GM18858 (cell line): Measurements from ENCODE around the gene FASTK.
A peak's percentile ranks its signal among the peaks of the same experiment; 100 is the strongest.

ENCODE experiments used
- ATAC-seq: cut with Tn5 transposase; IDR thresholded peaks from one replicate; pipeline ENCODE4 v1.9.1; 2021; ENCODE audit not compliant: unreplicated experiment

FASTK gene

DNA sequence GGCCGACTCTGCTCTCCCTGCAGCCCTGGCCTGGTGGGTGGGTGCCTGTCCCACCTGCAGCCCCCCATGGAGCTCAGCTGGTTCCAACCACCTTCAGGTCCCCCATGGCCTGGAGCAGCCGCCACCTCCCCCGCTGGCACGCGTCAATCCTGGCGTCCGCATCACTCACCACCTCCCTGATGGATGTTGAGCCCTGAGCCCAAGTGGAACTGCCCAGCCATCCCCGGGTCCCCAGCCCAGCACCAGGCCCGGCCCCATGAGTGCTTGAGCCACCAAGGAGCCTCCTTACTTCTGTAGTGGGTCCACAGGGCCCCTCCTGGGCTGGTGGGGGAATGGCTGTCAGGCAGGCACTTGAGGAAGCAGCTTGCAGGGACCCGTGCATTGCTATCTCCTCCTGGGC is 20.3 kb upstream of the FASTK start:
- no peak for ATAC-seq

DNA sequence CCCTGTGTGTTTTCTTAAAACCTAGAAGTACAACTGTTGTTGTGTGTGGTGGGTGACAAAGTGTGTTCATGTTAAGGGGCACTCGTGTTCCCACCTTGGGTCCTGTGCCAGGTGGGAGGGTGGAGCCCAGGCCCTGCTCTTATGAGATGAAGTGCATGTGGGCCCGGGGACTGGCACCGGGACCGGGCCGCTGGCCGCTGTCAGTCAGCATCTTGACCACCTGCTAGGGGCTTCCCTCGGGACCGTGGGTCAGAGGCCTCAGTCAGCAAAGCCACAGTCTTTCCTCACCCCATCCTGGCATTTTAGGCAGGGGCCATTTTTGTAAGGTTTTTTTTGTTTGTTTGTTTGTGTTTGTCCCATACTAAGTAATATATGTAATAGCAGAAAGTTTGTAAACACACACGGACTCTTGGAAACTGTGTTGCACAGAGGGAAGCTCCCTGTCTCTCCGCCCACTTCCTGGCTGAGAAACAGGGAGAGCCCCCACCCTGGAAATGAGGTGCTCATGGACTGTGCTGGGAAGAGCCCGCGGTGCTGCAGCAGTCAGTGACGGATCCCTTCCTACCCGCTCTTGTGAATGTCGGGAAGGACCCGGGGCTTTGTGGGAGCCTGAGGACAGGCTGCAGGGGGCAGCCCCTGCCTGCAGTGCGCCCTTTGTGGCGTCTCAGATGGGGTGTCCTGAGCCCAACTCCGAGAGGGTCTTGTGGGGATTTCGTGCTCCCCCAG is 19.0 kb upstream of the FASTK start:
- no peak for ATAC-seq

DNA sequence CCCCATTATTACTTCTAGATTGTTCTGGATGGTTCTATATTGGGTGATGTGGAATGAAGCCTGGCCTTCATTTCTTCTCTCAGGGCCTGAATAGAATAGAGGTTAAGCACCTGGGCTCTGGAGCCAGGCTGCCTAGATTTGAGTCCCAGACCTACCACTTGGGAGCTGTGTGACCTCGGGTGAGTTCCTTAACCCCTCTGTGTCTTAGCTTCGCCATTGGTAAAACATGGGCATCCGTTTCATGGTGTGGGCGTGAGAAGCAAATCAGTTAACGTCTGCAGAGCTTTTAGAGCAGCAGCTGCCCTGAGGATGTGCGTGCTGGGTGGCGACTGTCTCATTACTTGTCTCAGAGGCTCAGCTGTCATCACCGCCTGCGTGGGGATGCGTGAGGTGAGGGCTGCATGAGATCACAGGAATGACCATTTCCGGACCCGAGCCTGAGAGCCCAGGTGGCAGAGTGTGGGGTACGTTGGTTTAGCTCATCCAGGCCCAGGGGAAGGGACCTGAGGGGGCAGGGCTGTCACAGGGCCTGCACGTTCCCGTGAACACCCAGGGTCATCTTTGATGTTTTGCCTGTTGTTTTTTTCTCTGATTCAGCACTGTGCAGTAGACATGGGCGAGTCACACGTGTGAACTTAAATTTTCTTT is 15.3 kb upstream of the FASTK start:
- no peak for ATAC-seq

DNA sequence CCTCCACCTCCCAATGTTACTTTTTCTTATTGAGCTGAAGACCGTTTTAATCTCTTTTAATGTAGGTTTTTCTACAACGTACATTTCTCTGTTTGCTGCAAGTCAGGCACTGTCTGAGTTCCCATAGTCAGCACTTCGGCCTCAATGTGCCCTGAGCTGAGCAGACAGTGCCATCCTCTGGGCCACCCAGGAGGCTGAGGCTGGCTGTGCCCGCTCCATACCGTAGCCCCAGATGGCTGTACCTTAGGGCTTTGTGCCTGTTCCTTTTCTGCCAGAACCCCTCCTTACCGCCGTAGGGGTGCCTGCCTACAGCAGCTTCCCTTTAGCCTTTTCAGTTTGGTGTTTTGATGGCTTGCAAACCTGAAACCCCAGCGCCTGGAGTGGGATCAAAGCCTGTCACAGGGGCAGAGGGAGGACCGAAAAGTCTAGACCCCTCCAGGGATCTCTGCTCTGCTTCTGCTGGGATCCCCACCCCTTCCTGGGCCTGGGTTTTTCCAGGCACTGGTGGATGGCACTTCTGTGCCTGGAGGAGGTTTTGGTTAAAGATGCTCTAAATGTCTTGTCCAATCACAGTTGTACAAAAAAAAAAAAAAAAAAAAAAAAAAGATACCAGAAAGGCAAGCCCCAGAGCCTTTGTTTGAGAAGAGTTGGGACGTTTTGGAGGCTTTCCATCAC is 14.7 kb upstream of the FASTK start:
- no peak for ATAC-seq

DNA sequence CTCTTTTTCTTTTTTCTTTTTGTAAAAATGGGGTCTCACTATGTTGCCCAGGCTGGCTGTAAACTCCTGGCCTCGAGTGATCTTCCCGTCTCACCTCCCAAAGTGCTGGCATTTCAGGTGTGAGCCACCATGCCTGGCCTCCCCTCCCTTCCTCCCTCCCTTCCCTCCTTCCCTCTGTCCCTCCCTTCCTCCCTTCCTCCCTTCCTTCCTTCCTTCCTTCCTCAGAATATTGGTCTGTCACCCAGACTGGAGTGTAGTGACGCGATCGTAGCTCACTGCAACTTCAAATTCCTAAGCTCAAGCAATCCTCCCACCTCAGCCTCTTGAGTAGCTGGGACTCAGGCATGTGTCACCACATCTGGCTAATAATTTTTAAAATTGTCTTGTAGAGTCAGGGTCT is 14.1 kb upstream of the FASTK start:
- no peak for ATAC-seq

DNA sequence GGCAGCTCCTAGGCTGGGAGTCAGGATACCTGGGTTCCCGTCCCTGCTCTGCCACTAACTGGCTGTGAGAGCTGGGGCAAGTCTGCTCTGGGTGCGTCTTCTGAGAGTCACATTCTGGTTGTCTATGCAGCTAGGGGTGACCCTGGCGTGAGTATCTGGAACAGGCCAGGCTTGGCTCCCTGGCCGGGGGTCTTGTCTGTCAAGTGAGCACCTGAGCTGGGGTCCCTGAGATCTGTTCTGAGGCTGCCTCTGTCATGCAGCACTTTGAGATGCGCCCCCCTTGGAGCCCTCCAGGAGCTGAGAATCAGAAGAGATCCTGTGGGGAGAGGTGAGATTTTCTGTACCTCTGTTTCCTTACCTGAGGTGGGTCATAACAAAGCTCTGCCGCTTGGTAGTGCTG is 13.1 kb upstream of the FASTK start:
- no peak for ATAC-seq

DNA sequence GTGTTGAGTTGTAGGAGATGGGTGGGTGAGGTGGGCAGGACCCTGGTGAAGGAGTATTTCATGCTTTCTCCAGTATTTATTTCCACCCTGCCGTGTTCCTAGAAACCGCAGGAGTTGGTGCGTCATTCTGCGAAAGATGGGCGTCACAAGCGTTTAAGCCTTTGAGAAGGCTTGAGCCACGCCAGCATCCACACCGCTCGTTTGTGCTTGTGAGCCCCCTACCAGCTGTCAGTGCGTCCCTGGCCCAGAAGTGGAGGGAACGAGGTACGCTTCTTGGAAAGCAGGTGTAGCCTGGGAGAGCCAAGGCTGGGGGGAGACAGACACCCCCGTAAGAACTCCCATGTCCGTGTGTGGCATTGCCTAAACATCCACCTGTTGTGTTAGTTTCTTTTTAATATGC is 11.4 kb upstream of the FASTK start:
- no peak for ATAC-seq

DNA sequence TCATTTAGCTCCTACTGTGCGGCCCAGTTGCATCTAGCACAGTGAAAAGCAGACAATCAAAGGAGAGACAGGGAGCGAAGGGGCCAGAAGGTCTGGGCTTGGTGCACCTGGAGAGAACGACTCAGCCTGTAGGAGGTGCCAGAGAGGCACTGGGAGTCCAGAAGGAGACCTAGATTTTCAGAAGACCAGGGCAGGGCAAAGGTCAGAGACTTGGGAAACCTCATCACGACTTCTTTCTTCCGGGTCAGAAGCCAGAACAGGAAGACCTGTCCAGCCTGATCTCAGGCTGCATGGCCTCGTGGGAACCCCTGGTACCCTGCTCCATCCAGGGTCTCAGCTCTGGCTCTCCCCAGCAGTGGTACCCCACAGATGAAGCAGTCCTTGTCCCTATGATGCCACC is 10.8 kb upstream of the FASTK start:
- ATAC-seq: no peak

DNA sequence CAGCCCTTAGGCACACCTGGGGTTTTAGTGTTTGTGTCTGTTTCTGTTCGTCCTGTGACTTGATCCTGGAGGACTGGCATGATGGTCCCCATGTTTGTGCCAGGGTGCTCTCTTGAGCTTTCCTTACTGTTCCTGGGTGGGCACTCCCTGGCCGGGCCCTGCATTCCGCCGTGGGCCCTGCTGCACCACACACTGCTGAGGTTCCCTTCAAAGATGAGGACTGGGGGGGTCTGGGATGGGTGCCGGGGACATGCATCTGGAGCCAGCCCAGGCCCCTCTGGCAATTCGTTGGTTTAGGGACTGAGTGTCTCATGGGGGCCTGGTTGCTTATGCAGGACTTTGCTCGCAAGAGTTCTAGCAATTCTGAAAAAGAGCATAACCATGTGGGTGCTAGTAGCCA is 10.4 kb upstream of the FASTK start:
- ATAC-seq: no peak

DNA sequence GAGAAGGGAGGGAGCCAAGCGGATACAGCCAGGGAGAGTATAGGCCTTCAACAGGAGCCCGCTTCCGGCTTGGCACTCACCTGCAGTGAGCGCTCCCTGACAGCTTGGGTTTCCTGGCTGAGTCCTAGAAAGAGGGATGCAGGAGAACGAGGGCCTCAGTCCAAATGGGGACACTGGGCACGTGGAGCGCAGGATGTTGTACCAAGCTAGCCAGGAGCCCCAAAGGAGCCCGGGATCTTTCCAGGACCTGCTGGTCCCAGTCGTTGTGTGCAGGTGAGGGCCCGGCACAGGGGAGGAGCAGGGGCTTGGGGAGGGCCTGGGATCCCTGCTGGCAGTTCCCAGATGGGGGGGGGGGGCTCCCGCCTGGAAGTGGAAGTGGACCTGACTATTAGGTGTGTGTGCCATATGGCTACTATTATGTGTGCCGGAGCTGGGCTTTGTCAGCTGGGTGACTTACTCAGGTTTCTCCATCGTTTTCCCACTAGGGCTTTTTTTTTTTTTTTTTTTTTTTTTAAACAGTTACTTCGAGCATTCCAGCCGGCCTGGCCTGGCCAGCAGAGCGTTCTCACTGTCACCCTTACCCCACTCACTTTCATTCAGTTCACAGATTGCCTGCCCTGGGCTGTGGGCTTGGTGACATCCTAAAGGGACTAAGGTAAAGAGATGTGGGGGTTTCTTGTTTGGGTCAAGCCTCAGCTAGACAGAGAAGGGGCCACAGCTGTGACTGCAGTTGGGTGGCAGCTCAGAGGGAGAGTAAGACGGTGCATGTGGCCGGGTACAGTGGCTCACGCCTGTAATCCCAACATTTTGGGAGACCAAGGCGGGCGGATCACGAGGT is 9.5 kb upstream of the FASTK start:
- ATAC-seq: no peak

DNA sequence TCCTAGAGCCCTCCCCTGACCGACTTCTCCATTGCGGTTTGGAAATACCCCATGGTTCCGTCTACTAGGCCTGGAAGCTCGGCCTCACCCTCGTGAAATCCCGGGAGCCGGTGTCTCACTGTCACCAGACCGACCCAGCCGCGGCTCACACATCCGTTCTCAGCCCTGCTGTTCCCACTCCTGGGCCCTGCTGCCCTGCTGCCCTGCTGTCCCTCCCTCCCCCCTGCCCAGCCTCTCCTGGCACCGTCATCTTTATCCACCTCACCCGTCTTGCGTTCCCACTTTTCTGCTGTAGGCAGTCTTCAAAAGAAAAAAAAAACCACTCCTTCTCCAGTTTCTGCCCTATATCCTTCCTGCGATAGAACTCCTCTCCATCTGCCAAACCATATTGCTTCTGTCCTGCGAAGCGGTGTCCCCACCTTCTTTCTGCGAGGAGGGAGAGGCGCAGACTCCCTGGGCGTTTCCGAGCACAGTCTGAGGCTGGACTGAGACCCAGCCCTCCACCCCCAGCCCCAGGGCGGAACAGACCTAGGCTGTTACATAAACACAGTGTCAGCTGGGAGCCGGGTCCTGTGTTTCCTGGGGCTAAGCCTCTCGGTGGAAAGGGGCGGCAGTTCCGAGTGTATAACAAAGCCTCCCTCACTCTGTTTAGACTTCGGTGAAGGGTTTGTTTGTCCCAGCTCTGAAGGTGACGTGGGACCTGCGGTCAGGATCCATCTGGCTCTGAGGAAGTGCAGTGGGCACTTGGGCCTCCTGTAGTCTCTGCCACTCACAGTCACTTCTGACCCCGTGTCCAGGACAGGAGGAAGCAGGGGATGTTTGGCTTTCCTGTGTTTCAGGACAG is 8.5 kb upstream of the FASTK start:
- ATAC-seq: no peak

DNA sequence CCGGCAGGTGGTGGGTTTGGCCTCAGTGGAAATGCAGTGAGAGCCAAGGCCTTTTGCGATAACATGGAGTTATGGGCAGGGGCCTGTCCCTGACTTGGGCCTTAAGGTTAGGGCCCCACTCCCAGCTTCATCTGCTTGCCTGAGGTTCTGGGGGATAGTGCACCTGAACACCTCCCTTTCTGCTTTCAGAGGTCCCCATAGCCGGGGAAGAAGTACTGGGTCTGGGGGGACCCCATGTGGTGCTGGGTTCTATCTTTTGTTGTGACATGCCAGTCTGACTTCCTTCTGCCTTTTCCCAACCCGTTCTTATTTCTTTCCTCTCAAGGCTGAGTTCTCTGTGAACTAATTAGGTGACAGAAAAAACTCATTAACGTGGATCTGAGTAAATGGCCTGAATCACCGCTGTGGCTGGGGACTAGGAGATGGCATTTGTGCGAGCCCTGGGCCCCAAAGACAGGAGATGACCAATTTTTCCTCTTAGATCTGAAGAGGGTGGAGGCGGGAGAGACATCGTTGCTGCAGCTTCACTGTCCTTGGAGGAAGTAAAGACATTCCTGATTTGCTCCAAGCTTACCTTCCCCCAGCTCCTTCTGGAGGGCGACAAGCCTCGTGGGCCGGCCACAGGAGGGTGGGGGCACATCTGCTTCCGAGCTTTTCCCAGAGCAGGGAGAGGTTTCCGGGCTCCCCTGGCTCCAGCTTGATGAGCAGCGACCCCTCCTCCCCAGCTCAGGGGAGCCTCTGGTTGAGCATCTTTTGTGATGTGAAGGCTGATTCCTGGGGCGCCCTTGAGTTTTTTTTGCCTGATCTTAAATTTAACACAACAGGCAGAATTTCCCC is 7.6 kb upstream of the FASTK start:
- ATAC-seq: no peak

DNA sequence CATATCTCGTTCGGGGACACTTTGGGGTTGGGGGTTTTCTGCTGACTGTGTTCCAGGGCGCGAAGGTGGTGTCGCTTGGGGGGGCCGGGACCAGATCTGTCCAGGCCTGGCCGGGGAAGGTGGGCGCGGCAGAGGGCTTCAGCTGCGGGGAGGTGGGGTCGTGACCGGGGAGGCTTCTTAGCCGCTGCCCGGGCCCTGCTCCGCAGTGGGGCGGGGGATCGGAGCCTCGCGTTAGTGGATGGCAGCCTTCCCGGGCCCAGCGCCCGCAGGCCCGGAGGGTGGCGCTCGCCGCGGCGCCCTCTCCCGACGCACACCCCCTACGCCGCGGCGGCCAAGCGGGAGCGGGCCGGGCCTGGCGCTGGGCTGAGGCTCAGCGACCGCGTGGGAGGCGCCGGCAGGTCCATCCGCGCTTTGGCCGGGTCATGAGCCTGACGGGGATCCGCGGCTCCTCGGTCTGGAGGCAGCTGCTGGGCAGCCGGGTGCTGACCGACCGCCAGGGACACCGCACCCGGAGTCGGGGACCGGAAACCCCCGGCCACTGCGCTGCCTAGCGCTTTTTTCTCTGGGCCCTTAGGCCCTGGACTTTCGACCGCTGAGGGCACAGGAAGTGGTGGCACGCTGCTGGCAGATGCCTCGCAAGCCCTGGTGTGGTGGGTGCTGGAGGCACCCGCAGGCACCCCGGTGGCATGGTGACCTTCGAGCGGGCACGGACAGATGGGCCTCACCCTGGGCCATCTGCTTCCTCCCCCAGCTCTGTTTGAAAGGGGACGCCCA is 6.8 kb upstream of the FASTK start:
- no peak for ATAC-seq

DNA sequence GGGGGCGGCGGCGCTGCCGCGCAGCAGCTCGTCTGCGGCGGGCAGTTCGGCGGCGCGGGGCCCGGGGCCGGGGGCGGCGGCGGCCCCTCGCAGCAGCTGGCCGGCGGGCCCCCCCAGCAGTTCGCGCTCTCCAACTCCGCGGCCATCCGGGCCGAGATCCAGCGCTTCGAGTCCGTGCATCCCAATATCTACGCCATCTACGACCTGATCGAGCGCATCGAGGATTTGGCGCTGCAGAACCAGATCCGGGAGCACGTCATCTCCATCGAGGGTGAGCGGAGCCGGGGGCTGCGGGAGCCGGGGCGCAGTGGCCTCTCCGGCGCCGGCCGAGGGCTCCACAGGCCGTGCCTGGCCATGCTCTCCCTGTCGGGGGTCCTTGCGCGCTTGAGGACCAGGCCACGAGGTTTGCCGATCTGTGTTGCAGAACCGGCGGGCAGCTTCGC is 6.2 kb upstream of the FASTK start:
- no peak for ATAC-seq

DNA sequence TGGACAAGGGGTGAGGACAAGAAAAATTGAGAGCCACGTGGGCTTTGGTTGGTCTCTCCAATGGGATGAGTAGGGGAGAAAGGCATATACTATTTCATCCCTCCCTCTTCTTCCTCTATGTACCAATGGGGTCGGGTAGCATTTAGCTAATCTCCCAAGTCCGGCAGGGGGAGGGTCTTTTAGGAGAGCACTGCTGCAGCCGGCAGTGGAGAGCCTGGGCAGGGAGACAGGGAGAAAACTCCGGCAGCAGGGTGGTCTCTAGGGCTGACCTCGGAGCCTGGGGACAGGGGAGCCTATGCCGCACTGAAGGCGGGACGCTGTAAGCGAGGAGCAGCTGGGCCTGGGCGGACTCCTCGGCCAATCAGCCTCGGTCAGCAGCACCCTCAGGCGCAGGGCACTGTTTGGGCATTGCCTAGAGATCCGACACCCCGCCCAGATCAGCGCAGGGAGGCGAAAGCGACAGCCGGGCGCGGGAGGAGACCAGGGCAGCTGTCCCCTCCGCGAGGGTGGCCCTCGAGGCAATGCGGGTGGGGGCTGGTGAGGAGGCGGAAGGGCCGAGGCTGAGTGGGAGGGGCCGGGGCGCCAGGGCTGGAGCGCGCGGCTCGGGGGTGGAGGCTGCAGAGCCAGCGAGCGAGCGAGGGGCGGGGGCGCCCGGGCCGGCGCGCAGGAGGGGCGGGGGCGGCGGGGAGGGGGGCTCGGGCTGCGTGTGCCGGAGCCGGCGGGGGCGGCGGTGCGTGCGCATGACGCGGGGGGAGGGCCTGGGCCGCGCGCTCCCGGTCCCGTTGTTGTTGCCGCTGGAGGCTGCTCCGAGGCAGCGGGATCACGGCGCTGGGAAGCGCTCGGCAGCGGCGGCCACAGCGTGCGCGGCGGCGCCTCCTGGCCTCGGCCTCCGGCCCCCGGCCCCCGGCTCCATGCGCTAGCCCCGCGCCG is 5.3 kb upstream of the FASTK start, which contains the start of gene AGAP3:
TSS of gene AGAP3 (plus strand) at position 785 of the 930 bp plus-strand sequence. CDS start 267 bp downstream, outside the sequence.
- ATAC-seq: peak; percentile 23

DNA sequence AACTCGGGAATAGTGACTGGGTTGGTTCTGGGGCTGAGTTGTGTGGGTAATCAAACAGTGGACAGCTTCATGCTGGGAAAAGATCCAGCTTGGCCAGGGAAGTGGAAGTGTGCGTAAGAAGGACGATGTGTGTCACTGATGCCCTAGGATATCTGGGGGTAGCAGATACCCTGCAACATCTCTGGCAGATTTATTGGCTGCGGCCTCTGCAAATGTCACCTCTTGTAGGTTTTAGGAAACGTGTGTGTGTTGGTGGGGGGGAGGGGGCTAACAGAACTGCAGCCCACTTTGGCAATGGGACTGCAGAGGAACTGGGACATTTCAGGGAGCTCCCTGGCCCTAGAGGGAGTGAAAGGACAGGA is 4.7 kb upstream of the FASTK start:
- no peak for ATAC-seq

DNA sequence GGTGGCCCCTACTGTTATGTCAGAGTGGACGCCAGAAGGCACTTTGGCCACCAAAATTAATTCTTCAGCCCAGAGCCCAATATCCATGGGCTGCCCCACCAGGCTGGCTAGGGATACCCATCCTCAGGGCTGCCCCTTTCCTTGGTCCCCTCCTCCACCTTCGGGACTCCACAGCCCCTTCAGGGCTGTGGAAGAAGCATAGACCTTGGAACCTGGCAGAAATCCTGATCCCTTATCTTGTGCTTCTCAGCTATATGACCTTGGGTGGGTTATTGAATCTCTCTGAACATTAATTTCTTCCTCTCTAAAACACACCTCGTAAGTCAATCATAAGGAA is 3.2 kb upstream of the FASTK start:
- ATAC-seq: no peak
